Spinal cord (tissue), 10 donors: Measurements from ENCODE around the gene CEP135. TPM values are rescaled to one million over a fixed set of nuclear protein-coding genes. Genes with fewer than 3 reads are reported as not detected.

ENCODE experiments used
- DNase-seq, 6 donors: peaks; one replicate each; pipeline versions ENCODE4 v3.0.0 to v3.0.0-alpha.2; 2013 to 2015; ENCODE audit warnings: low spot score in 6 of 6, low read depth in 4 of 6
- H3K27ac ChIP-seq: one replicate; pipeline ENCODE4 v1.5.1; 2013; ENCODE audit warnings: low read depth, low read length, control low read depth
- H3K27me3 ChIP-seq: one replicate; pipeline ENCODE4 v1.6.1; 2013; ENCODE audit warnings: low read length; ENCODE audit not compliant: control insufficient read depth, insufficient read depth
- H3K36me3 ChIP-seq: one replicate; pipeline ENCODE4 v1.6.1; 2013; ENCODE audit warnings: low read length; ENCODE audit not compliant: control insufficient read depth, insufficient read depth
- H3K4me1 ChIP-seq: one replicate; pipeline ENCODE4 v1.6.1; 2013; ENCODE audit warnings: low read length; ENCODE audit not compliant: control insufficient read depth, insufficient read depth
- H3K4me3 ChIP-seq: one replicate; pipeline ENCODE4 v1.5.1; 2013; ENCODE audit warnings: low read depth, low read length, control low read depth
- H3K9me3 ChIP-seq: one replicate; pipeline ENCODE4 v1.6.1; 2013; ENCODE audit warnings: low read length; ENCODE audit not compliant: control insufficient read depth, insufficient read depth
- WGBS: methylation state at CpG from one replicate; pipeline ENCODE4 v1.1.5; 2013; ENCODE audit warnings: missing lambda C conversion rate; ENCODE audit not compliant: insufficient coverage; 5-methylcytosine and 5-hydroxymethylcytosine counted together
- polyA plus RNA-seq, 2 donors: library from polyadenylated mRNA; unstranded; fragments of 120-200 nt; gene quantifications; one replicate each; pipeline ENCODE4 v1.2.1, GENCODE V29; 2013; ENCODE audit not compliant: insufficient read length in 2 of 2
- total RNA-seq, 2 donors: library from RNA; depleted of rRNA in 1 of 2; stranded (reverse); fragments of 120-200 nt in 1 of 2; fragments of >200 nt in 1 of 2; gene quantifications; one replicate each; pipeline versions ENCODE4 v1.2.3 to v1.2.4, GENCODE V29; 2013 to 2014
- donor health status: healthy.

The CEP135 gene
- total and polyA plus RNA-seq, 4 donors = 9.9 to 15.3 (median 11.1) TPM

DNA sequence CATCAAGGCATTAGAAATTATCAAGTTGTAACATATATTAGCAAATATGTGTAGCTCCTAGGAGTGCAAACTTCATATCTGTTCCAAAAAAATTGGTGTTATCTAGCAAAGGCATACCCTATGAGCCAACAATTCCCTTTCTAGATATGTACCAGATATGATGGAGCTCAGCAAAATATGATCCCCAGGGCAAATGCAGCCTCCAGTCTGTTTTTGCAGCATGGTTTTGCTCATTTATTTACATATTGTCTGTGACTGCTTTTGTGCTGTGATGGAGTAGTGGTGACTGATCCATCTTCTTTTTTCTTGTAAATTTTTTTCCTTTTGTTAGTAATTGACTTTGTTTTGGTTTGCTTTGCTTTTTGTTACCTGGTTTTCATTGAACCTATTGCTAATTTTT, 41.0 kb downstream of the CEP135 start:
- Histone ChIP-seq H3K27me3 (no peaks in the 10 kb centered on the region), H3K36me3 (peaks cover 9% of the 10 kb centered on the region), H3K4me3 (no peak overlapping the region), H3K4me1 (no peaks in the 10 kb centered on the region), H3K27ac (no peak overlapping the region), H3K9me3 (no peaks in the 10 kb centered on the region)
- DNase-seq = peak in 1 of 6 donors; percentile 1

GRCh38 chr4:55993994-55994663, 45.4 kb downstream of the CEP135 start:
- H3K27me3 ChIP-seq = no peaks in the 10 kb centered on the region
- WGBS = 100% methylated on average over 1 of the region's 3 CpGs
- no peaks in the 10 kb centered on the region for H3K4me1 ChIP-seq
- no peak for DNase-seq
- H3K9me3 ChIP-seq = no peaks in the 10 kb centered on the region
- H3K4me3 ChIP-seq = no peak overlapping the region
- H3K36me3 ChIP-seq = peaks cover 5% of the 10 kb centered on the region
- H3K27ac ChIP-seq = no peak overlapping the region

GRCh38 chr4:55996646-55997045, 47.9 kb downstream of the CEP135 start:
- Histone ChIP-seq H3K36me3 (peaks cover 9% of the 10 kb centered on the region), H3K27ac (no peak overlapping the region), H3K4me3 (no peak overlapping the region), H3K9me3 (no peaks in the 10 kb centered on the region), H3K27me3 (no peaks in the 10 kb centered on the region), H3K4me1 (no peaks in the 10 kb centered on the region)
- no peak for DNase-seq
- no CpG with 5 or more reads among the region's 2 CpGs for WGBS

- no peaks in the 10 kb centered on the region for H3K4me1 ChIP-seq
- no peak overlapping the region for H3K4me3 ChIP-seq
- no peak for DNase-seq
- H3K27me3 ChIP-seq = no peaks in the 10 kb centered on the region
- no peaks in the 10 kb centered on the region for H3K9me3 ChIP-seq
- no peak overlapping the region for H3K27ac ChIP-seq
- WGBS = 100% methylated on average over 2 of the region's 3 CpGs
- peaks cover 7% of the 10 kb centered on the region for H3K36me3 ChIP-seq
Measured at GRCh38 chr4:56003606-56004005, 54.9 kb downstream of the CEP135 start.

DNA sequence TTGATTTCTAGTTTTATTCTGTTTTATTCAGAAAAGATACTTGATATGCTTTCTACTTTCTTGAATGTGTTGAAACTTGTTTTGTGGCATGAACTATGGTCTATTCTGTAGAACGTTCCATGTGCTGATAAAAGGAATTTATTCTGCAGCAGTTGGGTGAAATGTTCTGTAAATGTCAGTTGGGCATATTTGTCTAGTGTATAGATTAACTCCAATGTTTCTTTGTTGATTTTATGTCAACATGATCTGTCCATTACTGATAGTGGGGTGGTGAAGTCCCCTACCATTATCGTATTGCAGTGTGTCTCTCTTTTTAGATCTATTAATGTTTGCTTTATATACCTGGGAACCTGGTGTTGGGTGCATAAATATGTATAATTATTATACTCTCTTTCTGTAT, 55.5 kb downstream of the CEP135 start:
- no peak for DNase-seq
- Histone ChIP-seq H3K27ac (no peak overlapping the region), H3K9me3 (no peaks in the 10 kb centered on the region), H3K36me3 (peaks cover 7% of the 10 kb centered on the region), H3K4me1 (no peaks in the 10 kb centered on the region), H3K27me3 (no peaks in the 10 kb centered on the region), H3K4me3 (no peak overlapping the region)
- WGBS = 100% methylated on average over 1 of the region's 2 CpGs

- Histone ChIP-seq H3K27me3 (no peaks in the 10 kb centered on the region), H3K4me1 (no peaks in the 10 kb centered on the region), H3K4me3 (no peak overlapping the region), H3K27ac (no peak overlapping the region), H3K9me3 (no peaks in the 10 kb centered on the region), H3K36me3 (peaks cover 9% of the 10 kb centered on the region)
- DNase-seq = no peak
Measured at GRCh38 chr4:56007154-56007553, 58.4 kb downstream of the CEP135 start.

- DNase-seq = no peak
- no peak overlapping the region for H3K27ac ChIP-seq
- no peaks in the 10 kb centered on the region for H3K9me3 ChIP-seq
- peaks cover 9% of the 10 kb centered on the region for H3K36me3 ChIP-seq
- no peak overlapping the region for H3K4me3 ChIP-seq
- no peaks in the 10 kb centered on the region for H3K4me1 ChIP-seq
- no peaks in the 10 kb centered on the region for H3K27me3 ChIP-seq
Measured at GRCh38 chr4:56008206-56008605, 59.5 kb downstream of the CEP135 start.

DNA sequence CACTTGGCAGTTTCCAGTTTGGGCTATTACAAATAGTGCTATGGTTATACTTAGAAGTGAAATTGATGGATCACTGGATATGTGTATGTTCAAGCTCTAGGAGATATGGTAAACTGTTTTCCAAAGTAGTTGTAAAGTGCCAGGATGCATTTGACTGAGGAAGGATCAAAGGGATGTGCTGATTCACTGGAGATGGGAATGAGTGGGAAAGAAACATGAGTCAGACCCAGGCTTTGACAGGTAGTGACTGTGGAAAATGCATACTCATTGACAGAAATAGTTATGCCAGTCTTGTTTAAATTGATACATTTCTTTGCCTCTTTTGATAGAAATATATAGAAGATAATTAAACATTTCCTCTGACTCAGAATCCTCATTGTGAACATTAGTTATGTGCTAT, 77.9 kb downstream of the CEP135 start:
- Histone ChIP-seq H3K27me3 (no peaks in the 10 kb centered on the region), H3K4me3 (no peak overlapping the region), H3K4me1 (no peaks in the 10 kb centered on the region), H3K27ac (no peak overlapping the region), H3K36me3 (peaks cover 16% of the 10 kb centered on the region), H3K9me3 (no peaks in the 10 kb centered on the region)
- DNase-seq = no peak

DNA sequence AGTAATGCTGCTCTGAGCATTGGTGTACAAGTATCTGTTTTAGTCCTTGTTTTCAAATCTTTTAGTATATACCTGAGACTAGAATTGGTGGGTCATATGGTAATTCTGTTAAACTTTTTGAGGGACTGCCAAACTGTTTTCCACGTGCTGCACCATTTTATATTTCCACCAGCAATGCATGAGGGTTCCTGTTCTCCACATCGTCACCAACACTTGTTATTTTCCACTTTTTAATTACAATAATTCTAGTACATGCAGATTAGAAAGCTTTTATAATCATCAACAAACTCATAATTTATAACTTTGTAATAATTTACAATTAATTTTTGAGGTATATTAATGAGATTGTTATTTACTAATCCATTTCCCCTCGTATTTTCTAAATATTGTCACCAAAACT, 79.4 kb downstream of the CEP135 start:
- H3K27me3 ChIP-seq = no peaks in the 10 kb centered on the region
- WGBS = no CpG with 5 or more reads among the region's 3 CpGs
- DNase-seq = no peak
- H3K9me3 ChIP-seq = no peaks in the 10 kb centered on the region
- H3K4me1 ChIP-seq = no peaks in the 10 kb centered on the region
- no peak overlapping the region for H3K4me3 ChIP-seq
- peaks cover 16% of the 10 kb centered on the region for H3K36me3 ChIP-seq
- no peak overlapping the region for H3K27ac ChIP-seq

- WGBS = 59% methylated on average over 6 of the region's 8 CpGs
Measured at GRCh38 chr4:56038487-56039162, 89.9 kb downstream of the CEP135 start.

More at GRCh38 chr4:56038487-56039162, 89.9 kb downstream of the CEP135 start:
- Histone ChIP-seq H3K27ac (no peak overlapping the region), H3K4me1 (no peaks in the 10 kb centered on the region), H3K27me3 (no peaks in the 10 kb centered on the region), H3K9me3 (no peaks in the 10 kb centered on the region), H3K4me3 (no peak overlapping the region), H3K36me3 (no peaks in the 10 kb centered on the region)
- peak in 2 of 6 donors; percentile 6 to 24 for DNase-seq
